Bronchial epithelial cell (primary cell): ENCODE measurements around the gene TUBA3C. TPM values are rescaled to one million over a fixed set of nuclear protein-coding genes. Genes with fewer than 3 reads are reported as not detected.

Source experiments
- DNase-seq: peaks from one replicate; pipeline ENCODE4 v3.0.0-alpha.2; 2010; ENCODE audit warnings: low read depth
- FAIRE-seq: peaks from 2 replicates; lab custom pipeline; 2011; peaks lifted over from hg19 to GRCh38; lab: Jason Lieb, UNC
- H3K27me3 ChIP-seq: 2 replicates; pipeline ENCODE4 v1.5.1; 2011; ENCODE audit warnings: low read length; ENCODE audit not compliant: control insufficient read depth, insufficient read depth
- H3K36me3 ChIP-seq: 2 replicates; pipeline ENCODE4 v1.5.1; 2011; ENCODE audit warnings: low read length; ENCODE audit not compliant: control insufficient read depth, insufficient read depth
- H3K4me3 ChIP-seq: 2 replicates; pipeline ENCODE4 v1.5.1; 2011; ENCODE audit warnings: mild to moderate bottlenecking, low read depth, low read length, control low read depth
- CTCF ChIP-seq: IDR thresholded peaks from 2 replicates; pipeline ENCODE4 v1.5.1; 2011; ENCODE audit warnings: mild to moderate bottlenecking, moderate library complexity, low read length, control low read depth, inconsistent platforms; ENCODE audit not compliant: insufficient read depth, severe bottlenecking
- total RNA-seq: library from RNA; depleted of rRNA; stranded (reverse); fragments of >200 nt; gene quantifications from 2 replicates; pipeline ENCODE4 v1.2.1, GENCODE V29; 2014

The TUBA3C gene
- total RNA-seq, 1 donor from 2014 or later: not detected

- FAIRE-seq: no peak
- H3K4me3 ChIP-seq: no peak overlapping the region
These were observed 23.0 kb downstream of the TUBA3C start for GRCh38 chr13:19158526-19159174.

DNA sequence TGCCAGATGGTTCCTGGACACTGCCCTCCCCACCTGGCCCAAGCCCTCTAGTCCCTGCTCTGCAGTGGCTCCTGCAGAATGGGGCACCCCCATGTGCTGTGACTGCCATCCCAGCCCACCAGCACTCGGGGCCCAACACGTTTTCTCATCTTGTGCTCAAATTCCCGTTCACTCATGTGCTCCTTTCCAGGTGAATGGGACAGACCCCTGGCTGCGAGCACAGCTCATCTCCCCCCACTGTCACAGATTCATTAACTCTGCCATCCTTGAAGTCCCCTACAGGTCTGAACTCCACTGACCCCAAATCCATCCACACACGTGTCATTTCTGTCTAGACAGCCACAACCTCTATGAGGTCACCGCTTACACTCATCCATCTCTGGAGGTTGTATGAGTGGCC lies 23.6 kb downstream of the TUBA3C start:
- Histone ChIP-seq H3K36me3 (no peaks in the 10 kb centered on the region), H3K27me3 (no peaks in the 10 kb centered on the region), H3K4me3 (no peak overlapping the region)
- DNase-seq: no peak
- no peak for TF ChIP-seq CTCF
- no peak for FAIRE-seq

More at GRCh38 chr13:19158526-19159174, 23.0 kb downstream of the TUBA3C start:
- Histone ChIP-seq H3K36me3 (no peaks in the 10 kb centered on the region), H3K27me3 (no peaks in the 10 kb centered on the region)
- DNase-seq: no peak
- TF ChIP-seq CTCF: no peak

DNA sequence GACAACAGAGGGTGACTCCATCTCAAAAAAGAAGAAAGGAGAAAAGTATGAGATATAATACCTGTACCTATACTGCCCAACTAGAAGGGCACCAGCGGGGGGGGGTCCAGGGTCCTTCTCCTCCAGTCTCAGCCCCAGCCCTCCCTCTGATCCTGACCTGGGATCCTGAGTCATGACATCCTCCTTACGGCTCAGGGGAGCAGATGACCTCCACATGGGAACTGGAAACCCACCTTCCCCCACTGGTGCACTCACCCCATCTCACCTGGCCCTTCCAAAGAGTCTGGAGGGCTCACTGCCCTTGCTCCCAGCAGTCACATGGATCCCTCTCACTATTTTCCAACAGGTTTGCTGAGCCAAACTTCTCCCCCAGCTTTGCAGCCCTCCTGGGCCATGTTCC lies 24.2 kb downstream of the TUBA3C start:
- FAIRE-seq: no peak
- no peaks in the 10 kb centered on the region for H3K36me3 ChIP-seq
- H3K4me3 ChIP-seq: no peak overlapping the region
- DNase-seq: no peak
- H3K27me3 ChIP-seq: no peaks in the 10 kb centered on the region
- no peak for TF ChIP-seq CTCF

DNA sequence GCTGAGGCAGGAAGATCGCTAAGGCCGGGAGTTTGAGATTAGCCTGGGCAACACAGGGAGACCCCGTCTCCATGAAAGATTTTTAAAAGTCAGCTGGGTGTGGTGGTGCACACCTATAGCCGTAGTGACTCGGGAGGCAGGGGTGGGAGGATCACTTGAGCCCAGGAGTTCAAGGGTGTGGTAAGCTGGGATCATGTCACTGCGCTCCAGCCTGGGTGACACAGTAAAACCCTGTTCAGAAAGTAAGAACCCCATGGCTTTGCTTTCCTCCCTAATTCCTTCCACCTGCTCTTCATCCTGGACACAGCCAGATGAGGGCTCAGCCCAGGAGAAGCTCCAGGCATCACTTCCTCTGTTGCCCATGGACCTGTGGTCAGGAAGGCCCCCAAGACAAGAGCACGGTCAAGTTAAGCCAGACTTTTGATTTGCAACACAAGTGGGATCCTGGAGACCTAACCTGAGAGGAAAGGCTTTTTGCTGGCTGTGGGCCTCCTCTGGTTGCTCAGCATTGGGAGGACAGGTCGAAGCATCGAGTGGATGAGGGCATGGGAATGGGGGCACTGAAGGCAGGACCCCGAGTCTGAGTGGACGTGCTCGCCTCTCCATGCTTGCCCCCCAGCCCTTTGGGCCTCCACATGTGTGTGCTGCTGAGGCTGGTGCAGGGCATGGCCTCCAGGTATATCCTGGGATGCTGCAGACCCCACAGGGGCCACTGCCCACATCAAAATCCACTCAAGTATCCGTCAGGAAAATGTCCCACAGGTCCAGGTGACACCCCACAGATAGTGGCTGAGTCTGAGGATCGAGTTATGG lies 25.4 kb downstream of the TUBA3C start:
- no peak for TF ChIP-seq CTCF
- no peak for FAIRE-seq

DNA sequence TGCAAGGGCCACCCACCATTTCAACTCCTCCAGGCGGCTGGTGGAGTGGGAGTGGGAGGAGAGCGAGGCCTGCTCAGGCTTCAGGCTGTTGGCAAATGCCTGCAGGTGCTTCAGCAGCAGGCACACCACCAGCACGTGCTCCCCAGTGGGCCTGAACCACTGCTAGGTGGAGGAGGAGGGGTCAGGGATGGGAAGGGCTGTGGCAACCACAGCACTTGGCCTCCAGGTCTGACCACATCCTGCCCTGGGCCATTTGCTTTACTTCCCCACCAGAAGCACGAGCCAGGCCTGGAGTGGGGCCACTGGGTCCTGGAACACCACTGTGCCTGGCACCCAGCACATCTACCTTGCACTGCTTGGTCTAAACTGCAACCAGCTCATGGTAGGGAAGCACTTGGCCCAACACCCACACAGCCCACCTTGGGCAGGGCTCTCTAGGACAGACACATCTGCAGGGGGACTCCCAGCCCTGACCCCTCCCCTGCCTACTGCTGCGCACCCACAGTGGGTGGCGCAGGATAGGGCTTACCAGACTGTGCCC lies 26.2 kb downstream of the TUBA3C start:
- DNase-seq: no peak
- Histone ChIP-seq H3K4me3 (no peak overlapping the region), H3K36me3 (no peaks in the 10 kb centered on the region), H3K27me3 (no peaks in the 10 kb centered on the region)
- no peak for FAIRE-seq
- no peak for TF ChIP-seq CTCF

More for the DNA sequence above, 25.4 kb downstream of the TUBA3C start:
- no peak overlapping the region for H3K4me3 ChIP-seq
- H3K27me3 ChIP-seq: no peaks in the 10 kb centered on the region
- H3K36me3 ChIP-seq: no peaks in the 10 kb centered on the region
- DNase-seq: no peak
